CD4-positive, alpha-beta T cell (primary cell): ENCODE data around the gene KRT76. TPM values are rescaled to one million over a fixed set of nuclear protein-coding genes. Genes with fewer than 3 reads are reported as not detected.

ENCODE experiments used
- ATAC-seq: fragments of 200-7000 bp; cut with Tn5 transposase; one replicate; pipeline ENCODE4 v1.10.0; 2022; ENCODE audit warnings: mild to moderate bottlenecking; ENCODE audit not compliant: poor library complexity
- CTCF ChIA-PET: fragments of 350-600 bp; sonication (Branson Sonifier 250); formaldehyde crosslinking; loops from one replicate; lab custom pipeline; 2021; ENCODE audit warnings: antibody characterized with exemption, inconsistent platforms; lab: Charles Lee
- POLR2A ChIA-PET: fragments of 350-600 bp; sonication (Branson Sonifier 250); formaldehyde crosslinking; loops from one replicate; lab custom pipeline; 2021; ENCODE audit warnings: antibody characterized with exemption, inconsistent platforms; lab: Charles Lee
- DNase-seq, 14 experiments: peaks; one replicate each; pipeline ENCODE4 v3.0.0-alpha.2; 2013 to 2020; ENCODE audit warnings: mixed read lengths in 2 of 14
- H3K27ac ChIP-seq, 2 donors: one replicate each; pipeline versions ENCODE4 v1.5.1 to v1.7.0; 2013; ENCODE audit warnings: low read length in 2 of 2, low read depth in 1 of 2, mild to moderate bottlenecking in 1 of 2
- H3K27me3 ChIP-seq, 2 experiments: 1 replicate in 1 of 2; 2 replicates in 1 of 2; pipeline versions ENCODE4 v1.6.1 to v1.7.0; 2013; ENCODE audit warnings: low read length in 2 of 2, control low read depth in 1 of 2, mild to moderate bottlenecking in 1 of 2, moderate library complexity in 1 of 2; ENCODE audit not compliant: insufficient read depth in 2 of 2, control insufficient read depth in 1 of 2
- H3K36me3 ChIP-seq: one replicate; pipeline ENCODE4 v1.6.1; 2013; ENCODE audit warnings: low read length, control low read depth; ENCODE audit not compliant: insufficient read depth
- H3K4me1 ChIP-seq: one replicate; pipeline ENCODE4 v1.6.1; 2013; ENCODE audit warnings: low read length, control low read depth; ENCODE audit not compliant: insufficient read depth
- H3K4me3 ChIP-seq: one replicate; pipeline ENCODE4 v1.5.1; 2013; ENCODE audit warnings: mild to moderate bottlenecking, low read length, moderate library complexity
- H3K9me3 ChIP-seq, 2 experiments: 1 replicate in 1 of 2; 2 replicates in 1 of 2; pipeline versions ENCODE4 v1.6.1 to v1.7.0; 2013; ENCODE audit warnings: low read length in 2 of 2, mild to moderate bottlenecking in 2 of 2, control low read depth in 1 of 2, moderate library complexity in 1 of 2; ENCODE audit not compliant: control insufficient read depth in 1 of 2, insufficient read depth in 1 of 2
- H3K27ac Mint-ChIP-seq: one replicate; pipeline ENCODE4 v1.8.0; 2020; ENCODE audit warnings: mixed read lengths
- H3K27me3 Mint-ChIP-seq: one replicate; pipeline ENCODE4 v1.8.0; 2021; ENCODE audit warnings: mixed read lengths
- H3K36me3 Mint-ChIP-seq: one replicate; pipeline ENCODE4 v1.8.0; 2021; ENCODE audit warnings: low read depth, mixed read lengths
- H3K4me1 Mint-ChIP-seq: one replicate; pipeline ENCODE4 v1.8.0; 2021; ENCODE audit warnings: low read depth, mixed read lengths
- H3K4me3 Mint-ChIP-seq: one replicate; pipeline ENCODE4 v1.8.0; 2020; ENCODE audit warnings: mild to moderate bottlenecking, mixed read lengths
- H3K9me3 Mint-ChIP-seq: one replicate; pipeline ENCODE4 v1.8.0; 2020; ENCODE audit warnings: mixed read lengths
- intact Hi-C, 2 experiments: fragments of 100-400 bp; cut with DNase I in 1 of 2; cut with micrococcal nuclease in 1 of 2; formaldehyde crosslinking; loops; one replicate each; pipeline versions ENCODE4 v1.15.1 to v1.9.0; 2023 to 2025; cut with DNase I, micrococcal nuclease
- total RNA-seq, 174 experiments: library from RNA in 2 of 174; stranded (reverse) in 2 of 174; gene quantifications; one replicate each; pipeline ENCODE4 v1.2.3 and lab custom pipeline; 2021 to 2026
- TF ChIP-seq, protein P1 (sequence below): fragments of 200-600 bp; IDR thresholded peaks from one replicate; pipeline ENCODE4 v1.8.0; 2022; ENCODE audit warnings: antibody characterized with exemption, mild to moderate bottlenecking

KRT76 gene
- total RNA-seq, 2 experiments from 2014 or later = not detected

DNA sequence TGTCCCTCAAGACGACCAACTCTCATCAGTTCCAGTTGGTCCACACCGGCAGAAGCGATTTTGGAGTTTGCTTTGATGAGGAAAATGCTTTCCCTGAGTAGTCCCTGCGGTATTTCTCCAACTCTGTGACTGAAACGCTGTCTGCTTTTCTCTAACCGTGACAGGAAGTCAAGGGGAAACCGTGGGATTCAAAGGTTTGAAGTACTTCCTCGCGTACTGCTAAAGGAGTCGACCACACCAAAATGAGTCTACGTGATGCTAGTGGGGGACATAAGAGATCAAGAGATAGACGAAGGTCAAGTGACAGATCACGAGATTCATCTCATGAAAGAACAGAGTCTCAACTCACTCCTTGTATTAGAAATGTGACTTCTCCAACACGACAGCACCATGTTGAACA, 28.6 kb downstream of the KRT76 start:
- H3K4me1 Mint-ChIP-seq = peaks cover 16% of the 10 kb centered on the region
- peaks cover 4% of the 10 kb centered on the region for H3K4me1 ChIP-seq
- H3K27ac ChIP-seq = no peak overlapping the region
- CTCF ChIA-PET = no interaction called here
- no peaks in the 10 kb centered on the region for H3K9me3 Mint-ChIP-seq
- no peak overlapping the region for H3K4me3 Mint-ChIP-seq
- no peaks in the 10 kb centered on the region for H3K27me3 Mint-ChIP-seq
- no peak for DNase-seq
- H3K27me3 ChIP-seq = peaks cover 0 to 2% of the 10 kb centered on the region in 2 experiments
- H3K36me3 Mint-ChIP-seq = no peaks in the 10 kb centered on the region
- ATAC-seq = no peak
- intact Hi-C loops = no loop called here
- H3K4me3 ChIP-seq = no peak overlapping the region
- POLR2A ChIA-PET = no interaction called here
- no peaks in the 10 kb centered on the region for H3K9me3 ChIP-seq
- no peaks in the 10 kb centered on the region for H3K36me3 ChIP-seq
- TF ChIP-seq, protein P1, sequence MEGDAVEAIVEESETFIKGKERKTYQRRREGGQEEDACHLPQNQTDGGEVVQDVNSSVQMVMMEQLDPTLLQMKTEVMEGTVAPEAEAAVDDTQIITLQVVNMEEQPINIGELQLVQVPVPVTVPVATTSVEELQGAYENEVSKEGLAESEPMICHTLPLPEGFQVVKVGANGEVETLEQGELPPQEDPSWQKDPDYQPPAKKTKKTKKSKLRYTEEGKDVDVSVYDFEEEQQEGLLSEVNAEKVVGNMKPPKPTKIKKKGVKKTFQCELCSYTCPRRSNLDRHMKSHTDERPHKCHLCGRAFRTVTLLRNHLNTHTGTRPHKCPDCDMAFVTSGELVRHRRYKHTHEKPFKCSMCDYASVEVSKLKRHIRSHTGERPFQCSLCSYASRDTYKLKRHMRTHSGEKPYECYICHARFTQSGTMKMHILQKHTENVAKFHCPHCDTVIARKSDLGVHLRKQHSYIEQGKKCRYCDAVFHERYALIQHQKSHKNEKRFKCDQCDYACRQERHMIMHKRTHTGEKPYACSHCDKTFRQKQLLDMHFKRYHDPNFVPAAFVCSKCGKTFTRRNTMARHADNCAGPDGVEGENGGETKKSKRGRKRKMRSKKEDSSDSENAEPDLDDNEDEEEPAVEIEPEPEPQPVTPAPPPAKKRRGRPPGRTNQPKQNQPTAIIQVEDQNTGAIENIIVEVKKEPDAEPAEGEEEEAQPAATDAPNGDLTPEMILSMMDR = no peak
- H3K27ac Mint-ChIP-seq = no peak overlapping the region

DNA sequence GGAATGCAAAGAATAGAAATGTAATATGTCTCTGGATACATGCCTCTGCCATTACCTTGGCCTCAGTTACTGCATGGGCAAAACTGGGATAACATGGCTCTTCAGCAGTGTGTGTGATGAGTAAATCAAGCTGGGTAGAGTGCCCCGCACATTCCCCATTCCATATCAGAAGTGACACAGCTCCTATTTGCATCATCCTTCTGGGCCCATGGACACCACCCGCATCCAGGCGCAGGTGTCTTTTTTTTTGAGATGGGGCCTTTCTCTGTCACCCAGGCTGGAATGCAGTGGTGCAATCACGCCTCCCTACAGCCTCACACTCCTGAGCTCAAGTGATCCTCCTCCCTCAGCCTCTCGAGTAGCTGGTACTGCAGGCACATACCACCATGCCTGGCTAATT, 31.6 kb downstream of the KRT76 start:
- no peak for ATAC-seq

DNA sequence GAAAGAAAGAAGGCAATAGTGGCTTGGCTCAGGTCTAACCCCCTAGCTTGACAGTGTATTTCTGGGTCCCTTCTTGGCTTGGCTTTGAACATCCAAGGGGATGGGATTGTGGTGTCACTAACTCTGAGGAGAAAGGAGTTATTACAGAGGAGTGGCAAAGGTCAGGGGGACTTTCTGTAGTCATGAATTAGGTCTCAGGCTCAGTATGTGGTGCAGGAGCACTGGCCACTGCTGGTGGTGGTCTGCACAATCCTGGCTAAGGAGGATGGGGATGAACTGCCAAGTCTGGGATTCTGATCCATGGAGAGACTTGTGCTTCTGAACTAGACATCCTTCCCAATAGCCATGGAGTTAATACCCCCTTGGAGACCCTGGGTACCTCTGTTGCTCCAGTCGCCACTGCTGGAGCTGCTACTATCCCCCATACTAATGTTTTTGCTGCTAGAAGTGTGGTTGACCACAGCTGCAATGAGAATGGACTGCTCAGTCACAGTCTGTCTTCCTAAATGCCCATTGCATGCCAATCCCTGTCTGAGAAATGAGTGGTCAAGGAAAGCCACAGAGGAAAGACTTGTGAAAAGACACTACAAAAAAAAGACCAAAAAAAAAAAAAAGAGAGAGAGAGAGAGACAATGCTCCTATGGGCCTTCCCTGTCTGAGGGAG, 32.5 kb downstream of the KRT76 start:
- peaks cover 0 to 12% of the 10 kb centered on the region in 2 experiments for H3K9me3 ChIP-seq
- no peak overlapping the region for H3K27ac ChIP-seq
- H3K27me3 ChIP-seq = peaks cover 2 to 5% of the 10 kb centered on the region in 2 experiments
- Mint-ChIP-seq H3K9me3 (no peaks in the 10 kb centered on the region), H3K36me3 (no peaks in the 10 kb centered on the region), H3K27me3 (peaks cover 13% of the 10 kb centered on the region), H3K27ac (no peak overlapping the region), H3K4me3 (no peak overlapping the region), H3K4me1 (peaks cover 20% of the 10 kb centered on the region)
- intact Hi-C loops = loop anchor here in 1 of 2 experiments (5.0 kb wide), 2 partner anchors 52 to 132 kb away; no protein-coding TSS in a partner anchor
- ATAC-seq = no peak
- H3K36me3 ChIP-seq = no peaks in the 10 kb centered on the region
- DNase-seq = no peak
- POLR2A ChIA-PET = no interaction called here
- CTCF ChIA-PET = no interaction called here
- H3K4me1 ChIP-seq = peaks cover 4% of the 10 kb centered on the region
- H3K4me3 ChIP-seq = no peak overlapping the region
- TF ChIP-seq, protein P1 = no peak

More for the DNA sequence above, 31.6 kb downstream of the KRT76 start:
- DNase-seq = no peak
- Mint-ChIP-seq H3K4me1 (peaks cover 21% of the 10 kb centered on the region), H3K27ac (no peak overlapping the region), H3K27me3 (peaks cover 5% of the 10 kb centered on the region), H3K9me3 (no peaks in the 10 kb centered on the region), H3K4me3 (no peak overlapping the region), H3K36me3 (no peaks in the 10 kb centered on the region)
- intact Hi-C loops = no loop called here
- POLR2A ChIA-PET = no interaction called here
- no peaks in the 10 kb centered on the region for H3K36me3 ChIP-seq
- H3K4me1 ChIP-seq = peaks cover 4% of the 10 kb centered on the region
- H3K4me3 ChIP-seq = no peak overlapping the region
- H3K9me3 ChIP-seq = peaks cover 0 to 12% of the 10 kb centered on the region in 2 experiments
- TF ChIP-seq, protein P1 = no peak
- no peak overlapping the region for H3K27ac ChIP-seq
- CTCF ChIA-PET = no interaction called here
- peaks cover 2 to 5% of the 10 kb centered on the region in 2 experiments for H3K27me3 ChIP-seq
